Neural progenitor cell (in vitro differentiated cells): ENCODE data around the gene PDF. TPM values are rescaled to one million over a fixed set of nuclear protein-coding genes. Genes with fewer than 3 reads are reported as not detected.

ENCODE experiments used
- DNase-seq: peaks from one replicate; pipeline ENCODE4 v3.0.0-alpha.2; 2016; ENCODE audit warnings: low spot score
- H2AFZ ChIP-seq: fragments of 200-600 bp; sonication (generic); replicated peaks from 2 replicates; pipeline ENCODE4 v1.6.1; 2016; ENCODE audit warnings: antibody characterized with exemption
- H3F3A ChIP-seq: fragments of 200-600 bp; sonication (generic); 2 replicates; pipeline ENCODE4 v1.6.1; 2016; ENCODE audit warnings: antibody characterized with exemption, low read depth
- H3K27ac ChIP-seq: fragments of 200-600 bp; sonication (generic); 2 replicates; pipeline ENCODE4 v1.5.1; 2016; ENCODE audit warnings: mild to moderate bottlenecking
- H3K27me3 ChIP-seq: fragments of 200-600 bp; sonication (generic); 2 replicates; pipeline ENCODE4 v1.6.1; 2016; ENCODE audit warnings: mild to moderate bottlenecking, moderate library complexity
- H3K36me3 ChIP-seq: fragments of 200-600 bp; sonication (generic); 2 replicates; pipeline ENCODE4 v1.5.1; 2016
- H3K4me1 ChIP-seq: fragments of 200-600 bp; sonication (generic); 2 replicates; pipeline ENCODE4 v1.6.1; 2016; ENCODE audit warnings: mixed run types
- H3K4me2 ChIP-seq: fragments of 200-600 bp; sonication (generic); 2 replicates; pipeline ENCODE4 v1.6.1; 2016
- H3K4me3 ChIP-seq: fragments of 200-600 bp; sonication (generic); 2 replicates; pipeline ENCODE4 v1.5.1; 2016
- H3K79me2 ChIP-seq: fragments of 200-600 bp; sonication (generic); 2 replicates; pipeline ENCODE4 v1.6.1; 2016; ENCODE audit warnings: low read depth
- H3K9ac ChIP-seq: fragments of 200-600 bp; sonication (generic); 2 replicates; pipeline ENCODE4 v1.6.1; 2016
- H3K9me3 ChIP-seq: fragments of 200-600 bp; sonication (generic); 2 replicates; pipeline ENCODE4 v1.5.1; 2016; ENCODE audit warnings: low read depth
- H4K20me1 ChIP-seq: fragments of 200-600 bp; sonication (generic); 2 replicates; pipeline ENCODE4 v1.6.1; 2016; ENCODE audit warnings: low read depth
- H3K27ac Mint-ChIP-seq: 3 replicates; pipeline ENCODE4 v1.8.0; 2021; ENCODE audit warnings: mixed read lengths
- H3K27me3 Mint-ChIP-seq: 2 replicates; pipeline ENCODE4 v1.8.0; 2022; ENCODE audit warnings: low read depth, mild to moderate bottlenecking, inconsistent platforms, moderate library complexity, mixed read lengths; ENCODE audit not compliant: insufficient read depth
- H3K36me3 Mint-ChIP-seq: 3 replicates; pipeline ENCODE4 v1.8.0; 2021; ENCODE audit warnings: mixed read lengths
- H3K4me1 Mint-ChIP-seq: 3 replicates; pipeline ENCODE4 v1.8.0; 2021; ENCODE audit warnings: mixed read lengths
- H3K4me3 Mint-ChIP-seq: 3 replicates; pipeline ENCODE4 v1.8.0; 2021; ENCODE audit warnings: mild to moderate bottlenecking, moderate library complexity, mixed read lengths
- H3K9me3 Mint-ChIP-seq: 3 replicates; pipeline ENCODE4 v1.8.0; 2020; ENCODE audit warnings: mixed read lengths
- CTCF ChIP-seq: fragments of 200-600 bp; sonication (generic); IDR thresholded peaks from 2 replicates; pipeline ENCODE4 v1.5.1; 2017; ENCODE audit warnings: antibody characterized with exemption, mild to moderate bottlenecking
- EZH2 ChIP-seq: fragments of 200-600 bp; sonication (generic); IDR thresholded peaks from 2 replicates; pipeline ENCODE4 v1.6.1; 2017; ENCODE audit warnings: antibody characterized with exemption, mild to moderate bottlenecking, moderate library complexity
- EZH2phosphoT487 ChIP-seq: fragments of 200-600 bp; sonication (generic); IDR thresholded peaks from 2 replicates; pipeline ENCODE4 v1.6.1; 2017; ENCODE audit warnings: antibody characterized with exemption
- total RNA-seq: library from RNA; depleted of rRNA; stranded (reverse); fragments of >200 nt; gene quantifications from 2 replicates; pipeline ENCODE4 v1.2.3, GENCODE V29; 2015; ENCODE audit warnings: low replicate concordance

The PDF gene
- total RNA-seq: 12.9 and 14.1 TPM in 2 replicates

GRCh38 chr16:69330286-69331109 is at the start of gene PDF:
Gene PDF (minus strand): TSS chr16:69330588. CDS start chr16:69330570, 18 bp downstream.
- H3K79me2 ChIP-seq: peaks cover 77% of the 10 kb centered on the region
- Mint-ChIP-seq H3K27me3 (peaks cover 2% of the 10 kb centered on the region), H3K9me3 (no peaks in the 10 kb centered on the region), H3K27ac (peak within 1 kb of the TSS; percentile 78), H3K36me3 (peaks cover 33% of the 10 kb centered on the region), H3K4me3 (peak within 1 kb of the TSS; percentile 86), H3K4me1 (peaks cover 20% of the 10 kb centered on the region)
- DNase-seq: peak; percentile 97
- H3K9me3 ChIP-seq: no peaks in the 10 kb centered on the region
- peak within 1 kb of the TSS; percentile 78 for H2AFZ ChIP-seq
- H3K27me3 ChIP-seq: no peaks in the 10 kb centered on the region
- H3K9ac ChIP-seq: peak within 1 kb of the TSS; percentile 69
- peaks cover 3% of the 10 kb centered on the region for H3K36me3 ChIP-seq
- TF ChIP-seq CTCF: no peak
- no peak for TF ChIP-seq EZH2
- no peak for TF ChIP-seq EZH2phosphoT487
- H3K27ac ChIP-seq: peak within 1 kb of the TSS; percentile 94
- H3K4me2 ChIP-seq: peak within 1 kb of the TSS; percentile 99
- peak within 1 kb of the TSS; percentile 79 for H3K4me3 ChIP-seq
- H3K4me1 ChIP-seq: peaks cover 22% of the 10 kb centered on the region
- H4K20me1 ChIP-seq: peaks cover 48% of the 10 kb centered on the region
- H3F3A ChIP-seq: peaks cover 34% of the 10 kb centered on the region

GRCh38 chr16:69378760-69379159 is 48.4 kb upstream of the PDF start:
- peaks cover 28% of the 10 kb centered on the region for H3K36me3 Mint-ChIP-seq
- peaks cover under 1% of the 10 kb centered on the region for H4K20me1 ChIP-seq
- H2AFZ ChIP-seq: no peak overlapping the region
- H3K27me3 Mint-ChIP-seq: peaks cover 2% of the 10 kb centered on the region
- H3K4me3 ChIP-seq: no peak overlapping the region
- DNase-seq: no peak
- no peak overlapping the region for H3K4me3 Mint-ChIP-seq
- H3K27ac Mint-ChIP-seq: no peak overlapping the region
- H3K9me3 Mint-ChIP-seq: no peaks in the 10 kb centered on the region
- H3K4me1 Mint-ChIP-seq: no peaks in the 10 kb centered on the region
- no peak overlapping the region for H3K9ac ChIP-seq
- no peaks in the 10 kb centered on the region for H3K4me1 ChIP-seq
- TF ChIP-seq EZH2: no peak
- no peak for TF ChIP-seq EZH2phosphoT487
- no peak for TF ChIP-seq CTCF
- no peaks in the 10 kb centered on the region for H3K27me3 ChIP-seq
- peaks cover 12% of the 10 kb centered on the region for H3F3A ChIP-seq
- H3K4me2 ChIP-seq: no peak overlapping the region
- H3K36me3 ChIP-seq: peaks cover 4% of the 10 kb centered on the region
- peaks cover 29% of the 10 kb centered on the region for H3K79me2 ChIP-seq
- no peak overlapping the region for H3K27ac ChIP-seq
- H3K9me3 ChIP-seq: no peaks in the 10 kb centered on the region

GRCh38 chr16:69378036-69378435 is 47.6 kb upstream of the PDF start:
- Mint-ChIP-seq H3K9me3 (no peaks in the 10 kb centered on the region), H3K4me1 (no peaks in the 10 kb centered on the region), H3K36me3 (peaks cover 28% of the 10 kb centered on the region), H3K27me3 (peaks cover 2% of the 10 kb centered on the region), H3K4me3 (no peak overlapping the region), H3K27ac (no peak overlapping the region)
- Histone ChIP-seq H3K36me3 (peaks cover 4% of the 10 kb centered on the region), H3K79me2 (peaks cover 22% of the 10 kb centered on the region), H4K20me1 (peaks cover 1% of the 10 kb centered on the region), H2AFZ (no peak overlapping the region), H3K9ac (no peak overlapping the region), H3K27ac (no peak overlapping the region), H3K4me3 (no peak overlapping the region), H3K9me3 (no peaks in the 10 kb centered on the region), H3K4me1 (no peaks in the 10 kb centered on the region), H3F3A (peaks cover 12% of the 10 kb centered on the region), H3K4me2 (no peak overlapping the region), H3K27me3 (no peaks in the 10 kb centered on the region)
- no peak for DNase-seq
- TF ChIP-seq EZH2phosphoT487 (no peak), EZH2 (no peak), CTCF (no peak)
